GM19023 (cell line): ENCODE results near the gene FBN3.

ENCODE experiments used
- ATAC-seq: cut with Tn5 transposase; IDR thresholded peaks from one replicate; pipeline ENCODE4 v1.9.1; 2021; ENCODE audit warnings: mild to moderate bottlenecking, moderate library complexity; ENCODE audit not compliant: unreplicated experiment

FBN3 gene

DNA sequence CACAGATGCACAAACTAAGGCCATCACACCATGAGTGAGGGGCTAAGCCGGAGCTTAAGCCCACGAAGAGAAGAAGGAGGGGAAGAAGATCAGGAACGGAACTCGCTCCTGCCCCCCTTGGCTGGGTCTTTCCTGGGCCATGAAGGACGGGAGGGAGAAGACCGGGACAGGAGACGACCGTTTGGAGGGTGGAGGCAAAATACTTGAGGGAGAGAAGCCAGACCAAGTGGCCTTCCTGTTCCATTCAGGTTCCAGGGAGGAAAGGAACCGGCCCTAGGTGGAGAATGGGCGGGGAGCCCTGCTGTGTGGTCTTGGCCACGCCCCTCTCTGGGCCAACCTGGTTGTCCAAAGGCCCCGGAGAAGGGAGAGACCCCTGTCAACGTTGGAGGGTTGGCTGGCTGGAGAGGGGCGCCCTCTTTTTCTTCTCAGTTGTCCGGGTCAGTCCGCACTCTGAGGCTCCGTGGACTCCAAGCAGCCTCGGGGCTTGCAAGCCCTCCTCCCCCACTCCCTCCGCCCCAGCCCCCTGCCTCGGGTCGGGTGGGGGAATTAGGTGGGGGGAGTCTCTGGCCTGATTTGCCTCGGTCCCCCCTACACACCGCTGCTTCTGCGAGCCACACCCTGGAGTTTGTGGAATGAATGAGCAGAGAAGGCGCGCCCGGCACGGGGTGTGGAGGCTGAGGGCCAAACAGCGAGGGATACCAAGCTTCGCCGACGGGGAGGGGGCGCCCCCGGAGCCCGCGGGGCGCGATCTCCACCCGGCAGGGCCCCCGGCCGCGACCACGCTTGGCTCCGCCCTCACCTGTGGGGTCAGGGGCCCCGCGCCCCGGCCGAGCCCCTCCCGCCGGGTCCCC, 757 bp downstream of the FBN3 start:
- no peak for ATAC-seq

DNA sequence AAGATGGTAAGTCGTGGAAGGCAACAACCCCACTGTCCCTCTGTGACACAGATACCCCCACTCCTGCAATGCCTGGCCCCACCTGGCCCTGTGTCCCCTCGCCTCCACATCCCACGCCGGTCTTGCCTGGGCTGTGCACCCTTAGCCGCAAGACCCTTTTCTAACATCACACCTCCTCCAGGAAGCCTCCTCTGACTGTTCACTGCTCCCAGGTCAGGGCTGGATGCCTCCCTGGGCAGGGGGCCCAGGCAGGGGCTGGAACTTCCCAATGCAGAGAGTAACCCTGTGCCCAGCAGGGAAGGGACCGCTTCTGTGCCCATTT, 1.3 kb downstream of the FBN3 start:
- no peak for ATAC-seq

DNA sequence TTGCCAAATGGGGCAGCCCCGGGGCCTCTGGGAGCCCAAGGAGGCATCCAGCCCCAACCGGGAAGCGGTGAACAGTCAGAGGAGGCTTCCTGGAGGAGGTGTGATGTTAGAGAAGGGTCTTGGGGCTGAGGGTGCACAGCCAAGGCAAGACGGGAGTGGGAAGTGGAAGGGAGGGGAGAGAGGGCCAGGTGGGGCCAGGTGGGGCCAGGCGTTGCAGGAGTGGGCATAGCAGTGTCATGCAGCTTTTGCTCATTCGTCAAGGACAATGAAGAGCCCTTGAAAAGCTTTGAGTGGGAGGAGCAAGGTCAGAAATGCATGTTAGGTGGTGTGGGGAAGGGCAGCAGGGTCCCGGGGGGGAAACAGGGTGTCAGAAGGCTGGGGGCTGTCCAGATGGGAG, 1.8 kb downstream of the FBN3 start:
- ATAC-seq, result no peak

- no peak for ATAC-seq
These were observed 2.4 kb downstream of the FBN3 start for GRCh38 chr19:8146877-8147581.

DNA sequence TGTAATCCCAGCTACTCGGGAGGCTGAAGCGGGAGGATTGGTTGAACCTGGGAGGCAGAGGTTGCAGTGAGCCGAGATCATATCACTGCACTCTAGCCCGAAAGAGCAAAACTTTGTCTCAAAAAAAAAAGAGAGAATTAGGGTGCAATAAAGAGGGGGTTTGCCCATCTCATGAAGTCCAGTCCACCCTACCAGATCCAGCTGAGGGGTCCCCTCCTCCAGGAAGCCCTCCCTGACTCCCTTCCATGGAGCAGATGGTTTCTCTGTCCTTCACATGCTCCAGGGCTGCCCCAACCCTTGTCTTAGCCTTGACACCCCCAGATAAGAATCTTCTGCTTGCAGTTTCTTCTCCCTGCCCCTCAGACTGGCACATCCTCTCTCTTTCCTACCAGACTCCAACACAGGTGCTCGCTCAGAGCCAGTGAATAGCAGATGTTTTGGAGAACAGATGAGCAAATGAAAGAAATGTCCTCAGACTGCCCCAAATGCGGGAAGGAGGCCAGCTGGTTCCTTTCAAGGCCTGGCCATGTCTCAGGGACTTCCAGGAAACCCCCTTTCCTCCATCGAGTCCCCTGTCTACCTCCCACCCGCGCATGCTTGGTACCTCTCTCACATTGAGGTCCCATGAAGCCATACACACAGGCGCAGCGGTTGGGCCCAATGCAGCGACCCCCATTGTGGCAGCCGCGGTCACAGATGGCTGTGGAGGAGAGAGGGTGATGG, 5.0 kb downstream of the FBN3 start:
- no peak for ATAC-seq

GRCh38 chr19:8143041-8143440, 6.4 kb downstream of the FBN3 start:
- ATAC-seq, result no peak

DNA sequence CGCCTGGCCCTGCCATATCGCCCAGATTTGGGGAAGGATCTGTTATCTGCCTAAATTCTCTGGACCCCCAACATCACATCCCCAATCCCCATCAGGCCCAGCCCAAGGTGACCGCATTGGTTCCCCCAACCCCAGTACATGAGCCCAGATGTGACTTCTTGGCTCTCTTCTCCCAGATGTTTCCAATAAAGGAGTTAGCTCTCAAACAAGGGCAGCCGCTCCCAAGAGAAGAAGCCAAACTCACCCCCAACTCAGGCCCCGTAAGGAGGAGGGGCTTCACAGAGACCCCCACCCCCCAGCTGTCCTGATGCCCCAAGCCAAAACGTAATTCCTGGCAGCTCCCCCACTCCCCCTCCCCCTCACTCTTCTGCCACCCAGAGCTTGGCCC, 6.9 kb downstream of the FBN3 start:
- no peak for ATAC-seq

GRCh38 chr19:8141726-8142512, 7.5 kb downstream of the FBN3 start:
- ATAC-seq, result no peak

- no peak for ATAC-seq
These were observed 11.2 kb downstream of the FBN3 start for GRCh38 chr19:8138201-8138600.

DNA sequence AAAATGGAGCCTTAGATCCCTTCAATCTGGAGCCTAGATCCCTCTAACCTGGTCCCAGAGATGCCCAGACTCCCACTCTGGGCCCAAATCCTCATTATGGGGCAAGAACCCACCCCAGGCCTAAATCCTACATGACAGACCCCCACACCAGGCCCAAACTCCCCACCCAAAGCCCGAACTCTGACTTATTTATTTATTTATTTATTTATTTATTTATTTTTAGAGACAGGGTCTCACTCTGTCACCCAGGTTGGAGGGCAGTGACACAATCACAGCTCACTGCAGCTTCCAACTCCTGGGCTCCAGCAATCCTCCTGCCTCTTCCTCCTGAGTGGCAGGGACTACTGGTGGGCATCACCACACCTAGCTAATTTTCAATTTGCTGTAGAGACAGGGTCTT, 12.0 kb downstream of the FBN3 start:
- ATAC-seq, result no peak

DNA sequence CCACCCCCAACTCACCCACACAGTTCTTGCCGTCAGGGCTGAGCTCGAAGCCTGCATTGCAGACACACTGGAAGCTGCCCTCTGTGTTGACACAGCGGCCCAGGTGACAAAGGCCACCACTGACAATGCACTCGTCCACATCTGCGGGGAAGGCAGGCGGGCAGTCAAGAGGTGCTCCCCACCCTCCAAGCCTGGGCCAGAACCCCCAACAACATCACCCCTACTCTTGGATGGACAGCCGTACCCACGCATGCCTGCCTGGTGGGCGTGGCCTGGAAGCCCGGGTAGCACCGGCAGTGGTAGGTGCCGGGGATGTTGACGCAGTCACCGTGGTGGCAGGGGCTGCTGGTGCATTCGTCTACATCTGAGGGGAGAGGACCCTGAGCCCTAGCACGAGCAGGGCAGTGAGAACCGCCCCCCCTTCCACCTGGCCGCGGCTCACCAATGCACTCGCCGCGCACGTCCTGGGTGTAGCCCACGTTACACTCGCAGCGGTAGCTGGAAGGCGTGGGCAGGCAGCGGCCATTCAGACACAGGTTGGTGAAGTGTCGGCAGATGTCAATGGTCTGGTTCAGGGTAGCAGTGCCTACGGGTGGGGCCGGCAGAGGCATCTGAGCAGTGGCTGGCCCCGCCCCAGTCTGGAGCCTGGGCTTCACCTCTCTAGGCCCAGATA, 13.3 kb downstream of the FBN3 start:
- no peak for ATAC-seq

DNA sequence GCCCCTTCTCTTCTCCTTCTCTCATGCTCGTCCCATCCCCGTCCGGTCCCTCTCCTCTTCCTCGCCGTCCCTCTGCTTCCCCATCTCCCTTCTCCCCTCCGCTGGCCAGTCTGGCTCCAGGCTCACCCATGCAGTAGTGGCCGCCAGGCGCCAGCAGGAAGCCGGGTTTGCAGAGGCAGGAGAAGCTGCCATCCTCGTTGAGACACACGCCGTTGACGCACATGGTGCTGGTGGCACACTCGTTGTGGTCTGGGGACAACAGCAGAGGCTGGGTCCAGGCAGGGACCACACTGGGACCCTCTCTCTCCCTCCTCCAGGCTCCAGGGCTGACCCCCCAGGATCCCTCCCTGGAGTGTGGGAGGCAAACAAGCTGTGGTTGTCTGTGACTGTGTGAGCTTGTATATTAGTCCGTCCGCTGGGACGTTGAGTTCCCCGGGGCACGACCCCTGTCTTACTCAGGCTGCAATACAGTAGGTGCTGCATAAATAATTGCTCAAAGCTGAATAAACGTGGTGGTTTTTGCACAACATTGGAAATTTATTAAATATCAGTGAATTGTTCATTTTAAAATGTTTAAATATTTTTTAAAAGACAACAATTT, 16.4 kb downstream of the FBN3 start:
- no peak for ATAC-seq

DNA sequence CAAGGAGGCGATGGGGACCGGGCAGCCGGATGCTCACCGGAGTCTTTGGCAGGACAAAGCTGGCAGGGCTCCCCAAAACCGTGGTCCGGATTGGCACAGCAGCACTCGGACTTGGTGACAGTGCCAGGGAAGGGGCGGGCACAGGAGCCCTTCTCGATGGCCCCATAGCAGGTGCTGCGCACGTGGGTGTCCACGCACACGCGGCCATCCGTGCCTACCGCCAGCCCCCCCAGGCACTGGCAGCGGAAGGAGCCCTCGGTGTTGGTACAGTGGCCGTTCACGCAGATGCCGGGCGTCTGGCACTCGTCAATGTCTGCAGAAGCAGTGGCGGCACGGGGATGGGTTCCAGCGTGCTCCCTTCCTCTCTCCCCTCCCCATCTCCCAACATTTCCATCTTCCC, 17.9 kb downstream of the FBN3 start:
- no peak for ATAC-seq

DNA sequence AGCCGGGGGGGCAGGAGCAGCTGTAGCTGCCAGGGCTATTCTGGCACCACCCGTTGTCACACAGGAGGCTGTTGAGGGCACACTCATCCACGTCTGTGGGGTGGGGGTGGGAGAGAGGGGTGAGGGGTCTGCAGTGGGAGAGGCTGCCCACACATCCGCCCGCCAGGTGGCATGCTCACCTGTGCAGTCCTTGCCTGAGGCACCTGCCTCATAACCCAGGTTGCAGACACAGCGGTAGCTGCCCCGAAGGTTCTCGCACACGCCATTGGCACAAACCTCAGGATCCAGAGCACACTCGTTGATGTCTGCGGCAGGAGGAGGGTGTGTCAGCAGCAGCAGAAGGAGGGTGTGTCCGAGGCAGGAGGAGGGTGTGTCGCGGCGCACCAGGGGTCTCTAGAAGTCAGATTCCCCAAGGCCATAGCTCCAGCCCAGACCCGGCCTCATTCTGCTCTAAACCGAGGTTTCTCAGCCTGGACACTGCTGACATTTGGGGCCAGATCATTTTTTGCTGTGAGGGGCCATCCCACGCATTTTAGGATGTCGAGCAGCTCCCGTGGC, 20.3 kb downstream of the FBN3 start:
- ATAC-seq, result no peak

GRCh38 chr19:8128551-8128950, 20.8 kb downstream of the FBN3 start:
- no peak for ATAC-seq

- ATAC-seq, result no peak
These were observed 22.1 kb downstream of the FBN3 start for GRCh38 chr19:8127311-8127710.

DNA sequence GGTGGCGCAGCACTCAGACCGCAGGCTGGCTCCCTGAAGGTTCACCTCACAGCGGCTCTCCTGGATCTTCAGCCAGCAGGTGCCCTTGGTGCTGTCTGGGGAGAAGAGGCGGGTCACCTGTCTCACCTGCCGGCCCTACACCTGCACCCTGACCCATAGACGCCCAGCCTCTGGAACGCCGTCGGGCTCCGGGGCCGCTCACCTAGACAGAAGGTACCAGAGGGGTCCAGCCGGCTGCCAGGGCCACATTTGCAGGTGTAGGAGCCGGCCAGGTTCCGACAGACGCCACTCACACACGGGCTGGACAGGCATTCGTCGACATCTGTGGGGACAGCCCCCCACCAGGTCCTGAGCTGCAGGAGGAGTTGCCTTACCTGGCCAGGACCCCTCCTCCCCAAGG, 22.9 kb downstream of the FBN3 start:
- ATAC-seq, result no peak

DNA sequence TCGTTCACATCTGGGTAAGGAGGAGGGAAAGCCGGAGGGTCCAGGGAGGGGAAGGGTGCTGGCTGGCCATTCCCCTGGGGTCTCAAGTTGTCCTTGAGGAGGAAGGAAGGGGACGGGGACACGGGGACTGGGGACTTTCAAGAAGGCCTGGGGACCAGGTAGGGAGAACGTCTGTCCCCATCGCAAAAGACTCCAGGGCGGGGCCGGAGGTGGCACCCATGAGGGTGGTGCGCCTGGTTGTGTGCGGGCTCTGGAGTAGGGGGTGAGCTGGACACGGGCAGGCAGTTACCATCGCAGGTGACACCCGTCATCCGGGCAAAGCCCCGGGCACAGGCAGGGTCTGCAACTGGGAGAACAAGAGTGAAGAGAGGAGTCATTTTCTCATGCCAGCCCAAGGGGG, 23.4 kb downstream of the FBN3 start:
- no peak for ATAC-seq

DNA sequence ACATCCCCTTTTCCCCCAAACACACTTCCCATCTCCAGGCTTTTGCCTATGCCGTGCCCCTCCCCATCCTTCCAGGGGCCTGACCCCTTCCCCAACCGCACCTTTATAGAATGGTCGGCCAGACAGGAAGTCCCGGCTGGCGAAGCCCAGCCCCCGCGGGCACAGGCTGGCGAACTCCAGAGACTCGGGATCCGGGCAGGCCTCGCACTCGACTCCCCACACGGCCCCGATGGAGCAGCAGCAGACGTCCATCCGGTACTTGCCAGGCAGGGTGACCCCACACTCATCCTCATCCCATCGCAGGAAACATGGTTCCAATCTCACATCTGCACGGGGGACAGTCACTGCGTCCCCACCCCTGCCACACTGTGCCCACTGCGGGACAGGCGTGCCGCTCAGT, 25.7 kb downstream of the FBN3 start:
- no peak for ATAC-seq
